ENCODE results near the gene BPNT1. TPM values are rescaled to one million over a fixed set of nuclear protein-coding genes. Genes with fewer than 3 reads are reported as not detected.
"Not testable (repeated sequence)": the region's sequence is repeated elsewhere in the genome, so short reads cannot be mapped to it uniquely, and the experiment has no call there.

The BPNT1 gene
- total and polyA plus RNA-seq, 10 donors: 15.3 to 25.8 (median 19.5) TPM

- H3K4me3 ChIP-seq: no peak overlapping the region
- H3K36me3 ChIP-seq: peaks cover 0 to 18% (median 4%) of the 10 kb centered on the region in 6 donors
- no peaks in the 10 kb centered on the region for H3K27me3 ChIP-seq (replicated peaks in 1 of 7)
- peaks cover 10 to 64% (median 43%) of the 10 kb centered on the region in 6 donors for H3K4me1 ChIP-seq
- 92 to 98% (median 97%) methylated on average over 1 of the region's 1 CpG for WGBS, 5 donors
- no peak for DNase-seq
- intact Hi-C loops (cut with DNase I; ENCODE audit: low total_unique reads): loop anchor here (10.0 kb wide), 1 partner anchor 48 kb away; the partner anchor contains the start of gene EPRS1
- TF ChIP-seq POLR2A (IDR thresholded peaks at IDR 0.05): no peak
- TF ChIP-seq POLR2AphosphoS5 (IDR thresholded peaks at IDR 0.05): no peak
- TF ChIP-seq CTCF (IDR thresholded peaks at IDR 0.05 in 8 of 11, conservative IDR thresholded peaks at IDR 0.05 in 3 of 11): no peak
- H3K9me3 ChIP-seq: no peaks in the 10 kb centered on the region
- H3K27ac ChIP-seq: no peak overlapping the region
Observed at GRCh38 chr1:220092694-220093093, 3.1 kb upstream of the BPNT1 start.

GRCh38 chr1:220086261-220086686, 3.3 kb downstream of the BPNT1 start:
- H3K27me3 ChIP-seq (replicated peaks in 1 of 7); H3K9me3 ChIP-seq; DNase-seq; H3K27ac ChIP-seq; H3K4me3 ChIP-seq; intact Hi-C loops (cut with DNase I; ENCODE audit: low total_unique reads): not testable (repeated sequence)
- Histone ChIP-seq H3K36me3 (peaks cover 0 to 22% (median 0%) of the 10 kb centered on the region in 6 donors), H3K4me1 (peaks cover 0 to 50% (median 25%) of the 10 kb centered on the region in 6 donors)
- 79 to 89% (median 83%) methylated on average over 15 of the region's 15 CpGs for WGBS, 5 donors
- TF ChIP-seq CTCF (IDR thresholded peaks at IDR 0.05 in 8 of 11, conservative IDR thresholded peaks at IDR 0.05 in 3 of 11): peak in 6 of 11 experiments; percentile 15 to 50 (median 39)

GRCh38 chr1:220084460-220084859, 5.1 kb downstream of the BPNT1 start:
- no peaks in the 10 kb centered on the region for H3K9me3 ChIP-seq
- peaks cover 0 to 42% (median 21%) of the 10 kb centered on the region in 6 donors for H3K4me1 ChIP-seq
- no peak for DNase-seq
- peaks cover 0 to 36% (median 1%) of the 10 kb centered on the region in 6 donors for H3K36me3 ChIP-seq
- no peak overlapping the region for H3K27ac ChIP-seq
- no peak overlapping the region for H3K4me3 ChIP-seq
- no peaks in the 10 kb centered on the region for H3K27me3 ChIP-seq (replicated peaks in 1 of 7)
- WGBS, 5 donors: 91 to 100% (median 95%) methylated on average over 1 of the region's 1 CpG
- intact Hi-C loops (cut with DNase I; ENCODE audit: low total_unique reads): no loop called here
- TF ChIP-seq POLR2AphosphoS5 (IDR thresholded peaks at IDR 0.05) (no peak), CTCF (IDR thresholded peaks at IDR 0.05 in 8 of 11, conservative IDR thresholded peaks at IDR 0.05 in 3 of 11) (no peak), POLR2A (IDR thresholded peaks at IDR 0.05) (no peak)

GRCh38 chr1:220077887-220078286, 11.7 kb downstream of the BPNT1 start:
- DNase-seq: no peak
- WGBS, 5 donors: 97 to 100% (median 98%) methylated on average over 3 of the region's 3 CpGs
- H3K9me3 ChIP-seq: no peaks in the 10 kb centered on the region
- peaks cover 0 to 78% (median 24%) of the 10 kb centered on the region in 6 donors for H3K36me3 ChIP-seq
- no peak overlapping the region for H3K27ac ChIP-seq
- no peak overlapping the region for H3K4me3 ChIP-seq
- H3K4me1 ChIP-seq: no peaks in the 10 kb centered on the region
- intact Hi-C loops (cut with DNase I; ENCODE audit: low total_unique reads): no loop called here
- H3K27me3 ChIP-seq (replicated peaks in 1 of 7): no peaks in the 10 kb centered on the region
- TF ChIP-seq CTCF (IDR thresholded peaks at IDR 0.05 in 8 of 11, conservative IDR thresholded peaks at IDR 0.05 in 3 of 11) (no peak), POLR2AphosphoS5 (IDR thresholded peaks at IDR 0.05) (no peak), POLR2A (IDR thresholded peaks at IDR 0.05) (no peak)
